ENCODE measurements around the gene ZNF48.

ZNF48 gene

GRCh38 chr16:30401768-30402425 lies 6.7 kb downstream of the ZNF48 start:
- Histone ChIP-seq H3K27me3 (ENCODE audit: control insufficient read depth in 1 of 2, insufficient read depth in 2 of 2, low read length in 2 of 2) (no peaks in the 10 kb centered on the region), H3K4me3 (ENCODE audit: low read depth in 1 of 2, low read length in 2 of 2) (no peak overlapping the region), H3K4me1 (ENCODE audit: insufficient read depth, low read length) (peaks cover 28% of the 10 kb centered on the region), H3K36me3 (ENCODE audit: insufficient read depth, low read length) (peaks cover 20% of the 10 kb centered on the region), H3K9ac (ENCODE audit: low read length) (no peak overlapping the region), H3K9me3 (ENCODE audit: low read length) (no peaks in the 10 kb centered on the region), H3K27ac (ENCODE audit: low read depth, low read length) (no peak overlapping the region)

- Histone ChIP-seq H3K9ac (ENCODE audit: low read length) (peak overlapping the region; percentile 82), H3K9me3 (ENCODE audit: low read length) (no peaks in the 10 kb centered on the region), H3K27ac (ENCODE audit: low read depth, low read length) (peak overlapping the region; percentile 89), H3K36me3 (ENCODE audit: insufficient read depth, low read length) (peaks cover 4% of the 10 kb centered on the region), H3K4me3 (ENCODE audit: low read depth in 1 of 2, low read length in 2 of 2) (peak overlapping the region; percentile 63 to 74), H3K4me1 (ENCODE audit: insufficient read depth, low read length) (peaks cover 25% of the 10 kb centered on the region), H3K27me3 (ENCODE audit: control insufficient read depth in 1 of 2, insufficient read depth in 2 of 2, low read length in 2 of 2) (no peaks in the 10 kb centered on the region)
Measured at GRCh38 chr16:30406795-30407101, 11.5 kb downstream of the ZNF48 start.

DNA sequence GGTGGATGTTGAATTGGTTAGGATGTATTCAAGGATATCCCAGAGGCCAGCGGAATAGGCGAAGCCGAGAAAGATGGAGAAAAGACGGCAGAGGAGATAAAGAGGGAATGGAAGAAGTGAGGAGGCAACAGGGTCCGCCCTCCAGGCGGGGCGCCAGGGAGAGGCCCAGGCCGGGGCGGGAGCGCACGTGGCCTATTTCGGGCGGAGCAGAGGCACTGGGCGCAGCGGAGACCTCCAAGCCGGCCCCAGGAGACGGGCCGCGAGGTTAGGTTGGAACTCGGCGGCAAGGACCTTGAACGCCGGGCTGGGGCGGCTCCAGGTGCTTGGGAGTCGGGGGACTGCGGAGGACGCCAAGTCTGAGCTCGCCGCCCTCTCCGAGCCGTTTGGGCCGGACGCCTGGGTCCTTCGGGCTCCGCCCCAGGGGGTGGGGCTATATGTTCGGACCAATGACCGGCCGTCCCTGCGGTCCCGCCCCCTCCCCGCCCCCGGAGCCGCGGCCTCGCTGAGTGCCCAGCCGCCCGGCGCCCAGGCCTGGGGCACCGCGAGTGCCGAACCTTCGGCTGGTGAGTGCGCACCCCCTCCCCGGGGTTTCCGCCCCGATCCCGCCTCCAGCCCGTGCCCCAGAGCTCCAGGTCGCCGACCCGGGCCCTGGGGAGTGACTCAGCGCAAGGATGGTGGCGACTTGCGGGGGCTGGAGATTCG lies 12.0 kb downstream of the ZNF48 start, which contains the start of gene ZNF771:
Gene ZNF771, plus strand, starts transcription at position 505 of the 702 bp plus-strand sequence. CDS start 448 bp downstream, outside the sequence.
- Histone ChIP-seq H3K27me3 (ENCODE audit: control insufficient read depth in 1 of 2, insufficient read depth in 2 of 2, low read length in 2 of 2) (no peaks in the 10 kb centered on the region), H3K4me3 (ENCODE audit: low read depth in 1 of 2, low read length in 2 of 2) (peak within 1 kb of the TSS; percentile 63 to 74), H3K9me3 (ENCODE audit: low read length) (no peaks in the 10 kb centered on the region), H3K36me3 (ENCODE audit: insufficient read depth, low read length) (peaks cover 9% of the 10 kb centered on the region), H3K4me1 (ENCODE audit: insufficient read depth, low read length) (peaks cover 25% of the 10 kb centered on the region), H3K9ac (ENCODE audit: low read length) (peak within 1 kb of the TSS; percentile 82), H3K27ac (ENCODE audit: low read depth, low read length) (peak within 1 kb of the TSS; percentile 89)

GRCh38 chr16:30407804-30408534 lies 12.7 kb downstream of the ZNF48 start:
- peak overlapping the region; percentile 5 for H3K9ac ChIP-seq (ENCODE audit: low read length)
- peaks cover 25% of the 10 kb centered on the region for H3K4me1 ChIP-seq (ENCODE audit: insufficient read depth, low read length)
- no peaks in the 10 kb centered on the region for H3K27me3 ChIP-seq (ENCODE audit: control insufficient read depth in 1 of 2, insufficient read depth in 2 of 2, low read length in 2 of 2)
- peak overlapping the region; percentile 76 for H3K27ac ChIP-seq (ENCODE audit: low read depth, low read length)
- H3K36me3 ChIP-seq (ENCODE audit: insufficient read depth, low read length), result peaks cover 11% of the 10 kb centered on the region
- H3K4me3 ChIP-seq (ENCODE audit: low read depth in 1 of 2, low read length in 2 of 2), result peak overlapping the region; percentile 63 to 74
- no peaks in the 10 kb centered on the region for H3K9me3 ChIP-seq (ENCODE audit: low read length)

- Histone ChIP-seq H3K4me3 (ENCODE audit: low read depth in 1 of 2, low read length in 2 of 2) (peak overlapping the region in 1 of 2 donors; percentile 24), H3K27me3 (ENCODE audit: control insufficient read depth in 1 of 2, insufficient read depth in 2 of 2, low read length in 2 of 2) (no peaks in the 10 kb centered on the region), H3K36me3 (ENCODE audit: insufficient read depth, low read length) (peaks cover 19% of the 10 kb centered on the region), H3K27ac (ENCODE audit: low read depth, low read length) (peak overlapping the region; percentile 44), H3K9ac (ENCODE audit: low read length) (no peak overlapping the region), H3K4me1 (ENCODE audit: insufficient read depth, low read length) (peaks cover 25% of the 10 kb centered on the region), H3K9me3 (ENCODE audit: low read length) (no peaks in the 10 kb centered on the region)
Measured at GRCh38 chr16:30409125-30410060, 14.2 kb downstream of the ZNF48 start.

DNA sequence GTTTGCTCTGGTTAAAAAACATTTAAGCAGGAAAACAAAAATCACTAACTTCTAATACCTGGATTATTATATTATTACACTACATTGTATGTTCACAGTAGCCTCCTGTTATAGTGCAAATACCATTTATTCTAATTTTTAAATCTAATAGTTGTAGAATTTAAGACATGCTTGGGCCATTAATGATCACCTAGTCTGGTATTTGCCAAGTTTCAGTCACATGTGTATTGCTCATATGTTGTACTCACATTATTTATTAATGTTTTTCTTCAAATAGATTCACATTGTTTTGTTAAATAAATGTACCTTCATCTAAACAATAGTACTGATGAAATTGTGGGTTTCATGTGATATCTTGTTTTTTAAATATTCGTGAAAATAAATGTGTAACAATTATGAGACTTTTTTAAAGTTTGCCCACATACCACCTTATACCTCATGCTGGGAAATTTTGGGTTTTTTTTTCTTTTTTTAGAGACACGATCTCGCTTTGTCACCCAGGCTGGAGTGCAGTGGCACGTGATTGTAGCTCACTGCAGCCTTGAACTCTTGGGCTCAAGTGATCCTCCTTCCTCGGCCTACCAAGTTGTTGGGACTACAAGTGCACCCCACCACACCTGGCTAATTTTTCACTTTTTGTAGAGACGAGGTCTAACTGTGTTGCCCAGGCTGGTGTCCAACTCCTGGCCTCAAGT lies 18.0 kb downstream of the ZNF48 start:
- H3K9ac ChIP-seq (ENCODE audit: low read length), result no peak overlapping the region
- no peaks in the 10 kb centered on the region for H3K27me3 ChIP-seq (ENCODE audit: control insufficient read depth in 1 of 2, insufficient read depth in 2 of 2, low read length in 2 of 2)
- H3K4me1 ChIP-seq (ENCODE audit: insufficient read depth, low read length), result peaks cover 18% of the 10 kb centered on the region
- no peak overlapping the region for H3K27ac ChIP-seq (ENCODE audit: low read depth, low read length)
- H3K9me3 ChIP-seq (ENCODE audit: low read length), result no peaks in the 10 kb centered on the region
- no peak overlapping the region for H3K4me3 ChIP-seq (ENCODE audit: low read depth in 1 of 2, low read length in 2 of 2)
- H3K36me3 ChIP-seq (ENCODE audit: insufficient read depth, low read length), result peaks cover 19% of the 10 kb centered on the region

DNA sequence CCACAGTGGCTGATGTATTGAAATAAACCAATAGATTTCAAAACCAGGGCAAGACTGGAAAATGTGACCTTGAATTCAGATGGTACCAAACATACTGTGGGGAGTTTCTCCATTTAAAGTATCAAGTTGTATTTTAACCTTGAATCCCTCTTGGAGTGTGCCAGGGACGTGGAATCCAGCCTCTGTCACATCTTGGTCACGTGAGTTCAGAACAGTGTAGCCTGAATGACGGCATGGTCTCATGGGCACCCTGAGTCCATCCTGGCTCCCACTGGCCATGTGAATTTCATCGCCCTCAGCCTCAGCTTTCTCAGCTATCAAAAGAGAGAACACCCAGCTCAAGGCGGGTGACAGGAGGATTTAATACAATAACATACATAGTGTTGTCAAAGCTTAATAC lies 18.9 kb downstream of the ZNF48 start:
- Histone ChIP-seq H3K4me3 (ENCODE audit: low read depth in 1 of 2, low read length in 2 of 2) (no peak overlapping the region), H3K9me3 (ENCODE audit: low read length) (no peaks in the 10 kb centered on the region), H3K27ac (ENCODE audit: low read depth, low read length) (no peak overlapping the region), H3K27me3 (ENCODE audit: control insufficient read depth in 1 of 2, insufficient read depth in 2 of 2, low read length in 2 of 2) (no peaks in the 10 kb centered on the region), H3K36me3 (ENCODE audit: insufficient read depth, low read length) (peaks cover 19% of the 10 kb centered on the region), H3K9ac (ENCODE audit: low read length) (no peak overlapping the region), H3K4me1 (ENCODE audit: insufficient read depth, low read length) (peaks cover 13% of the 10 kb centered on the region)

DNA sequence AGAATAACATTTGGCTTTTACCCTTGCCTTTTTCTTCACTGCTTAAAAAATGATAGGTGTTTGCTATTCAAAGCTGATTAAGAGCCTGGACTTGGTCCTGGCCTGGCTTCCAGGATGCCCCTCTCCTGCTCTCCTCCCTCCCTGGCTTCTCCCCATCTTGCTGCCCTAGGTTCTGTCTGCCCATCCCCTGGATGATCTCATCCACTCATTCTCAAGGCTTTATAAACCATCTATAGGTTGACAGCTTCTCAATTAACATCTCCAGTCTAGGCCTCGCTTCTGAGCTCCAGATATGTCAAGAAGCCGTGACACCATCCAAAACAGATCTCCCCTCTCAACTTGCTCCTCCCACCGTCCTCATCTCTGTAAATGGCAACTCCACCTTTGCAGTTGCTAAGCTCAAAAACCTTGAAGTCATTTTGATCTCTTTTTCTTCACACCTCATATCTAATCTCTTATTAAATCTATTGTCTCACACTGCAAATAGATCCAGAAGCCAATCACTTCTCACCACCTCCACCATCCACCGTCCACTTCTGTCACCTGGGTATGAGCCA lies 20.9 kb downstream of the ZNF48 start:
- H3K4me1 ChIP-seq (ENCODE audit: insufficient read depth, low read length), result peaks cover 6% of the 10 kb centered on the region
- no peaks in the 10 kb centered on the region for H3K27me3 ChIP-seq (ENCODE audit: control insufficient read depth in 1 of 2, insufficient read depth in 2 of 2, low read length in 2 of 2)
- H3K36me3 ChIP-seq (ENCODE audit: insufficient read depth, low read length), result peaks cover 23% of the 10 kb centered on the region
- no peak overlapping the region for H3K9ac ChIP-seq (ENCODE audit: low read length)
- no peak overlapping the region for H3K27ac ChIP-seq (ENCODE audit: low read depth, low read length)
- no peaks in the 10 kb centered on the region for H3K9me3 ChIP-seq (ENCODE audit: low read length)
- H3K4me3 ChIP-seq (ENCODE audit: low read depth in 1 of 2, low read length in 2 of 2), result no peak overlapping the region

GRCh38 chr16:30416624-30417528 lies 21.7 kb downstream of the ZNF48 start:
- H3K9me3 ChIP-seq (ENCODE audit: low read length), result no peaks in the 10 kb centered on the region
- peaks cover 23% of the 10 kb centered on the region for H3K36me3 ChIP-seq (ENCODE audit: insufficient read depth, low read length)
- no peaks in the 10 kb centered on the region for H3K27me3 ChIP-seq (ENCODE audit: control insufficient read depth in 1 of 2, insufficient read depth in 2 of 2, low read length in 2 of 2)
- H3K4me1 ChIP-seq (ENCODE audit: insufficient read depth, low read length), result peaks cover 6% of the 10 kb centered on the region
- H3K4me3 ChIP-seq (ENCODE audit: low read depth in 1 of 2, low read length in 2 of 2), result peak overlapping the region; percentile 39 to 47
- no peak overlapping the region for H3K27ac ChIP-seq (ENCODE audit: low read depth, low read length)
- peak overlapping the region; percentile 27 for H3K9ac ChIP-seq (ENCODE audit: low read length)

Data from muscle layer of colon (tissue), 2 donors.